ENCODE measurements around the gene MLST8.
A peak's percentile ranks its signal among the peaks of the same experiment; 100 is the strongest.
"Not testable (repeated sequence)": the region's sequence is repeated elsewhere in the genome, so short reads cannot be mapped to it uniquely, and the experiment has no call there.

Gene MLST8

GRCh38 chr16:2246301-2246885 lies 41.1 kb downstream of the MLST8 start:
- no peak for DNase-seq (ENCODE audit: low spot score)

- no peak for DNase-seq (ENCODE audit: low spot score)
Observed at GRCh38 chr16:2250652-2251295, 45.5 kb downstream of the MLST8 start.

- peak; percentile 100 for DNase-seq (ENCODE audit: low spot score)
Observed at GRCh38 chr16:2251296-2252111, 46.2 kb downstream of the MLST8 start, which contains the start of gene ECI1. Gene ECI1 (minus strand): TSS chr16:2251587. CDS start chr16:2251566, 21 bp downstream.

DNA sequence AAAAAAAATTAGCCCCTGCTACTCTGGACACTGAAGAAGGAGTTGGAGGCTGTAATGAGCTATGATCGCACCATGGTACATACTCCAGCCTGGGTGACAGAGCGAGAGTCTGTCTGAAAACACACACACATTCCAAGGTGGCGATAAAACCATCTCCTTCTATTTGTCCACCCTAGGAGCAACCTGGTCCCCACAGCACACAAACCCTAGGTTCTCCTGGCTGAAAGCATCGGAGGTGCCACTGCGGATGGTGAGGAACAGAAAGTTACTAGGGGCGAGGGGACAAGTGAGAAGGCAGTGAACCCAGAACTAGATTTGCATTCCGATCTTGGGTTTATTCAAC lies 47.5 kb downstream of the MLST8 start:
- DNase-seq (ENCODE audit: low spot score) = no peak

DNA sequence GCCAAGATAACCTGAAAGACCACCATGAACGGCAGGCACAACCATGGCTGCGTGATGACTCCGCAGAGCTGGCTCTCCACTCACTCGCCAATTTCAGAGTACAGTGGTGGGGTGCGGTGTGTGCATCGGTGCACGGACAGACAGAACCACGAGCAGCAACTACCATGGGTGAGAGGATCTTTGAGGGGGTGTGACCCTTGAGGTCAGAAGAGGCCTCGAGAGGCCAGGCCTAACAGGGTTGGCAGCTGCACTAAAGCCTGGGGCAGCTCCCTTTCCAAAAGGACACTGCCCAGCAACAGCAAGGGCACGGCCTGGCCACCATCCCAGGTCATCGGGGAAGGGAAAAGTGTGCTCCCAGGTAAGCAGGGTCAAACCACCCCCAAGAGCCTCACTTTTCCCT lies 48.0 kb downstream of the MLST8 start:
- no peak for DNase-seq (ENCODE audit: low spot score)

GRCh38 chr16:2256531-2257140 lies 51.4 kb downstream of the MLST8 start:
- DNase-seq (ENCODE audit: low spot score) = no peak

DNA sequence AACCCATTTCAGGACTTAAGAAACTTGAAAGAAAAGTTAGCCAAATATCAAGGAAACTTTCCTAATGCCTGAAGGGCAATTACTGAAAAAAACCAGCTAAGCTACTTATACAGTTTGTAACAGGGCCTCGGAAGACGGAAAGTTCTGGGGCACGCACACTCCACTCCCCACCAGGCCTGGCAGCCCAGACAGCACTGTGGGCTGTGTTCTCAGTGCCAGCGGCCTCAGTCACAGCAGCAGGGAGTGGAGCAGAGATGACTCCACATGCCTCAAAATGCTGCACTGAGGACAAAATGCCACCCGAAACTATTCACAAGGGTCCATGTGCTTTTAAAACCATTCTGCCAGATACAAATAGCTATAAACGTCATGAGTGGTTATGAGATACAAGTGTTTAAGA lies 52.5 kb downstream of the MLST8 start:
- DNase-seq (ENCODE audit: low spot score) = no peak

DNA sequence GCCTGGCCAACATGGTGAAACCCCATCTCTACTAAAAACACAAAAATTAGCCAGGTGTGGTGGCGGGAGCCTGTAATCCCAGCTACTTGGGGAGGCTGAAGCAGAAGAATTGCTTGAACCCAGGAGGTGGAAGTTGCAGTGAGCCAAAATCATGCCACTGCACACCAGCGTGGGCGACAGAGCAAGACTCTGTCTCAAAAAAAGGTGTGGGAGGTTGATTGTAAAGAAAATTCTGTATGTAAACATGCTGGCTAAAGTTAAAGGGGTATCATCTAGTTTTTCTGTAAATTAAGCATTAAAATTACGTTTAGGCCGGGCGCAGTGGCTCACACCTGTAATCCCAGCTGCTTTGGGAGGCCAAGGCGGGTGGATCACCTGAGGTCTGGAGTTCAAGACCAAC lies 53.3 kb downstream of the MLST8 start:
- not testable (repeated sequence) for DNase-seq (ENCODE audit: low spot score)

Measured in GM03348 (cell line).